ENCODE data around the gene APAF1. TPM values are rescaled to one million over a fixed set of nuclear protein-coding genes. Genes with fewer than 3 reads are reported as not detected.
"Not testable (repeated sequence)": the region's sequence is repeated elsewhere in the genome, so short reads cannot be mapped to it uniquely, and the experiment has no call there.

APAF1 gene, protein sequence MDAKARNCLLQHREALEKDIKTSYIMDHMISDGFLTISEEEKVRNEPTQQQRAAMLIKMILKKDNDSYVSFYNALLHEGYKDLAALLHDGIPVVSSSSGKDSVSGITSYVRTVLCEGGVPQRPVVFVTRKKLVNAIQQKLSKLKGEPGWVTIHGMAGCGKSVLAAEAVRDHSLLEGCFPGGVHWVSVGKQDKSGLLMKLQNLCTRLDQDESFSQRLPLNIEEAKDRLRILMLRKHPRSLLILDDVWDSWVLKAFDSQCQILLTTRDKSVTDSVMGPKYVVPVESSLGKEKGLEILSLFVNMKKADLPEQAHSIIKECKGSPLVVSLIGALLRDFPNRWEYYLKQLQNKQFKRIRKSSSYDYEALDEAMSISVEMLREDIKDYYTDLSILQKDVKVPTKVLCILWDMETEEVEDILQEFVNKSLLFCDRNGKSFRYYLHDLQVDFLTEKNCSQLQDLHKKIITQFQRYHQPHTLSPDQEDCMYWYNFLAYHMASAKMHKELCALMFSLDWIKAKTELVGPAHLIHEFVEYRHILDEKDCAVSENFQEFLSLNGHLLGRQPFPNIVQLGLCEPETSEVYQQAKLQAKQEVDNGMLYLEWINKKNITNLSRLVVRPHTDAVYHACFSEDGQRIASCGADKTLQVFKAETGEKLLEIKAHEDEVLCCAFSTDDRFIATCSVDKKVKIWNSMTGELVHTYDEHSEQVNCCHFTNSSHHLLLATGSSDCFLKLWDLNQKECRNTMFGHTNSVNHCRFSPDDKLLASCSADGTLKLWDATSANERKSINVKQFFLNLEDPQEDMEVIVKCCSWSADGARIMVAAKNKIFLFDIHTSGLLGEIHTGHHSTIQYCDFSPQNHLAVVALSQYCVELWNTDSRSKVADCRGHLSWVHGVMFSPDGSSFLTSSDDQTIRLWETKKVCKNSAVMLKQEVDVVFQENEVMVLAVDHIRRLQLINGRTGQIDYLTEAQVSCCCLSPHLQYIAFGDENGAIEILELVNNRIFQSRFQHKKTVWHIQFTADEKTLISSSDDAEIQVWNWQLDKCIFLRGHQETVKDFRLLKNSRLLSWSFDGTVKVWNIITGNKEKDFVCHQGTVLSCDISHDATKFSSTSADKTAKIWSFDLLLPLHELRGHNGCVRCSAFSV (N-terminal part only)
- 46.2 TPM for polyA plus RNA-seq (ENCODE audit: insufficient read length)
- long read RNA-seq, donor 1, full-length matches to known transcripts, result 1 of 1 reads
- long read RNA-seq, donor 1, partial matches to known transcripts, result 0 of 1 reads
- long read RNA-seq, donor 1, other reads (novel, unspliced or antisense), result 0 of 1 reads
- long read RNA-seq, donor 2, full-length matches to known transcripts, result 3 of 8 reads
- long read RNA-seq, donor 2, partial matches to known transcripts, result 5 of 8 reads
- long read RNA-seq, donor 2, other reads (novel, unspliced or antisense), result 0 of 8 reads
- long read RNA-seq, donor 3, result 0 reads
- long read RNA-seq, donor 4, result 0 reads
- long read RNA-seq, donor 5, full-length matches to known transcripts, result 1 of 1 reads
- long read RNA-seq, donor 5, partial matches to known transcripts, result 0 of 1 reads
- long read RNA-seq, donor 5, other reads (novel, unspliced or antisense), result 0 of 1 reads
- long read RNA-seq, donor 6, partial matches to known transcripts, result 0 of 1 reads
- long read RNA-seq, donor 6, other reads (novel, unspliced or antisense), result 0 of 1 reads
- long read RNA-seq, donor 7, result 0 reads
- long read RNA-seq, donor 8, result 0 reads

DNA sequence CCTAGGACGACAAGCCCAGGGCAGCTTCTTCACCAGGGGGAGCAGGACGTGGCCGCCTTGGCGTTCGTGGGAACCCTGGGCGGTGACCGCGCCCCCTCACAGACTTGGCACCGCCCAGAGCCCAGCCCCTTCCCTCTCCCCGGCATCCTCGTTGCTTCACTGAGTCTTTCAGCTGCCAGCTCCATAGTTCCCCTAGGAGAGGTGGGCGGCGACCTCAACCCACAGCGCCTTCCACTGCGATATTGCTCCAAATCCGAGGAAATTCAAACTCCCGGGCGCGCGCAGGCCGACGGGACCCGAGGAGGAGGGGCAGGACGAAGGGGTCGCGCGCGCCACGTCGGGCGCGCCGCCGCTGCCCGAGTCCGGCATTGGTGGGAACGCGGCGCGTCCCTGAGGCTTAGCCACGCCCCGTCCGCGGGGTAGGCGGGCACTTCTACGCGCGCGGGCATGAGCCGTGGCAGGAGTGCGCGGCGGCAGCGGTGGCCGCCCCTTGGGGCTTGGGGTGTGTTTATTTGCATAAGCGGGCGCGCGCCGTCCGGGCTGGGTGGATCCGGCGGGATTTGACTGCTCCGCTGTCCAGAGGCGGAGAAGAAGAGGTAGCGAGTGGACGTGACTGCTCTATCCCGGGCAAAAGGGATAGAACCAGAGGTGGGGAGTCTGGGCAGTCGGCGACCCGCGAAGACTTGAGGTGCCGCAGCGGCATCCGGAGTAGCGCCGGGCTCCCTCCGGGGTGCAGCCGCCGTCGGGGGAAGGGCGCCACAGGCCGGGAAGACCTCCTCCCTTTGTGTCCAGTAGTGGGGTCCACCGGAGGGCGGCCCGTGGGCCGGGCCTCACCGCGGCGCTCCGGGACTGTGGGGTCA lies at the start of gene APAF1, which contains the start of gene IKBIP:
APAF1 (plus strand) TSS at position 579 of the 860 bp plus-strand sequence. CDS start 3,070 bp downstream, outside the sequence.
IKBIP (minus strand) TSS at position 77 of the 860 bp plus-strand sequence. CDS start 87 bp downstream, outside the sequence.
- peak; percentile 96 for DNase-seq

DNA sequence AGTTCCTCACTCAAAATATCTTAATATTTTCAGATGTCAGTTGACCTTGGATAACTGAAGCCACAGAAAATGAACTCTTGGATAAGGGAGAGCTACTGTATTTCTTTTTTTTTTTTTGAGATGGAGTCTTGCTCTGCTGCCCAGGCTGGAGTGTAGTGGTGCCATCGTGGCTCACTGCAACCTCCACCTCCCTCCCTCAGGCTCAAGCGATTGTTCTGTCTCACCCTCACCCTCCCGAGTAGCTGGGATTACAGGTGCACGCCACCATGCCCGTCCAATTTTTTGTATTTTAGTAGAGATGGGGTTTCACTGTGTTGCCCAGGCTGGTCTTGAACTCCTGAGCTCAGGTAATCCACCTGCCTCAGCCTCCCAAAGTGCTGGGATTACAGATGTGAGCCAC lies 47.8 kb upstream of the APAF1 start:
- DNase-seq, result not testable (repeated sequence)

DNA sequence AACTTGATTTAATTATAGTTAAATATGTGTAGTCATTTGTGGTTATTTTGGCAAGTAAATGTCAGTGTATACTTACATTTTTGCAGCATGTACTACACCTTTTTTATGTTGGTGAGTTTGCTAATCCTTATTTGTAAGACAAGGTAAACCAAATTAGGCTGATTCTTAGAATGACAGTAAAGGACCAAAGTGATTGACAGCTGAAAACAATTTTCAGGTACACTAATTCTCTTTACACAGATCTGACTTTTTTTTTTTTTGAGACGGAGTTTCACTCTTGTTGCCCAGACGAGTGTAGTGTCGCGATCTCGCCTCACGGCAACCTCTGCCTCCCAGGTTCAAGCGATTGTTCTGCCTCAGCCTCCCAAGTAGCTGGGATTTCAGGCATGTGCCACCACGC lies 43.2 kb upstream of the APAF1 start:
- DNase-seq, result no peak

DNA sequence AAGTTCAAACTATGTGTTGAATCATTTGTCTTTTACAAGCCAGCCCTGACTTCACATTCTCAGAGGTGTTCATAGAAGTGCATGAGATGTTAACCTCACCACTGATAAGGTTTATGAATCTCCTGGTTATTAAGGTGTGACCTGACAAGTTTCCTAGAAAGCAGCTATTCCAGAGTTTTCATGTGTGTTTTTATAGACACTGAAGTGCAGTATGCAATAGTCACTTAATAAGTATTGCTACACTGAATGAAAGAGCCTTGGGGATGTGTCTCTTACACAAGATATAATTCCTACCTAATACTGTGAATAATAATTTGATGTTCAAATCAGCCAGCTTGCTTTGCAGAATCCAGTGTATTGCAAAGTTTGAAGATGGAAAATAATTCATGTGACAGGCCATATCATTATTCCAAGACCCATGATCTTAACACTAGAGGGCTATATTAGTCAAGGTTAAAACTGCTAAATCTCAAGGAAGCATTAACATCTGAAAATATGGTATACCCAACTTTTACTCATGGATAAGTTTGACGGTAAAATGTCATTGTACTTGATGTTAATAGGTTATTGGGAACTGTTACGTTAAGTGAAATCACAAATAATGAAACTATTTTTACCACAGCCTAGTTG lies 38.6 kb upstream of the APAF1 start:
- DNase-seq, result no peak

DNA sequence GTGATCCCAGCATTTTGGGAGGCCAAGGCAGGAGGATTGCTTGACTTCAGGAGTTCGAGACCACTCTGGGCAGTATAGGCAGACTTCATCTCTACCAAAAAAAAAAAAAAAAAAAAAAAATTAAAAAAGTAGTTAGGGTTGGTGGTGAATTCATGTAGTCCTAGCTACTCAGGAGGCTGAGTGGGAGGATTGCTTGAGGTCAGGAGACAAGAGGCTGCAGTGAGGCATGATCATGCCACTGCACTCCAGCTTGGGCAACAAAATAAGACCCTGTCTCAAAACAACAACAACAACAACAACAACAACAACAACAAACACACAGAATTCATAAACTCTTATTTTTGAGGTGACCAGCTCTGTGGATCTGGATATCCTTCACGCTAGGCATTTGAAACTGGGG lies 34.5 kb upstream of the APAF1 start:
- no peak for DNase-seq

DNA sequence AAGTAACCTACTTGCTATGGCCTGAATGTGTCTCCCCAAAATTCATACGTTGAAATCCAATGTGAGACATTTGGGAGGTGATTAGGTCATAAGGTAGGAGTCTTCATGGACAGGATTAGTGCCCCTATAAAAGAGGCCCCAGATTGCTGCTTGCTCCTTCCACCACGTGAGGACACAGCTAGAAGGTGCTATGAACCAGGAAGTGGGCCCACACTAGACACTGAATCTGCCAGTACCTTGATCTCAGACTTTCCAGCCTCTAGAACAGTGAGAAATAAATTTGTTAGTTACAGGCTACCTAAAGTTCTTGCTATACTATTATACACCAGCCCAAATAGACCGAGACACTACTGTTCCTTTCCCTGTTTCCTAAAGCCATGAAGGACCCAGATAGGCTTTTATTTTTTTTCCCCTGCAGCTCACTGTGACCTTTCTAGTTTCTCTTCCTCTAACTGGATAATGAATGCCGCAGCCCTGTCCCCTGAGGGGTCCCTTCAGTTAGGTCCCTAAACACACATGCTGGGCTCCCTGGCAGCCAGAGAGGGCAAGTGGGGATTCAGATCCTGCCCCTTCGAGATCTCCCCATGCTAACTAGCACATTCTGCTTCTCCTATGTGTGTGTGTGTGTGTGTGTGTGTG lies 32.3 kb upstream of the APAF1 start:
- DNase-seq, result no peak

DNA sequence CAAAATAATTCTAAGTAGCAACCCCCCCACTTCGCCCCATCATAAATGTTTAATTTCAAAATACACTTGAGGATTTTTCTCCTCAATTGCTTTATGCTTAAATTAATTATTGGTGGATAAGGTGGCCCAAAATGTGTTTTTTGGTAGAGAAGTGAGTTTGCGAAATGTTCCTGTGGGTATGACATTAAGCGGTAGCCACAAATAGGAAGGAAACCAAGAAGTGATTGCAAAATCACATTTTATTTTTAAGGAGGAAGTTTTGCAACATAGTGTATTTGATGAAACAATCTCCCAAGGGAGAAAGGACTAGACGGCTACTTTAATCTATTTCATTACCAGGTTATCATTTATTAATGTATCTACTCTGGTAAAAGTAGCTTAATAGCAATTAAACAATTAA lies 26.1 kb upstream of the APAF1 start:
- DNase-seq, result no peak

DNA sequence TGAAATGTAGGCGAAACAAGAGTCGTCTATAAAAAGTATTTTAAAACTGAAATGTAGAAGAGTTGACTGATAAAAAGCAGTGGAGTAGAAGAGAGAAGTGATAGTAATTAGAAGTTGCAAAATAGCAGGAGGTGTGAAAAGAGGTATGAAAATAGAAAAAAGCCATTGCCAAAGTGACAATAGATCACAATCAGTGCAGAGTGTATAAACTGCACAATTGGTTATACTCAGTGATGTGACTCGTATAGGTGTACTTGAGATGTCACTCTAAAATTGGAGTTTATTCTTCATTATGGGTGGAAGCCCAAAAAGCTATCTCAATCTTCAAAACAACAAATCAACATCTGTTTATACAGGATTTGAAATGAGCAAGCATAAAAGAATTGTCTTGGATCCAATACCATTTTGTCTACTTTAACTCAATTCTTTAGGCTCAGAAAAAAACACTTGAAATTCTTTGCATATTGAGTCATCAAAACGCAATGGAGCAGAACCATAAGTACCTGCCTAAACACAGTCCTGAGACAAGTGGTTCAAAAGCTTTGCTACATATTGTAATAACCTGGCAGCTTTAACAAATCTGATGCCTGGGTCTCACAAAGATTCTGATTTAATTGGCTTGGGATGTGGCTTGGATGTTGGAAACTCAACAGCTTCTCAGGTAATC lies 9.3 kb upstream of the APAF1 start:
- DNase-seq, result peak; percentile 35

DNA sequence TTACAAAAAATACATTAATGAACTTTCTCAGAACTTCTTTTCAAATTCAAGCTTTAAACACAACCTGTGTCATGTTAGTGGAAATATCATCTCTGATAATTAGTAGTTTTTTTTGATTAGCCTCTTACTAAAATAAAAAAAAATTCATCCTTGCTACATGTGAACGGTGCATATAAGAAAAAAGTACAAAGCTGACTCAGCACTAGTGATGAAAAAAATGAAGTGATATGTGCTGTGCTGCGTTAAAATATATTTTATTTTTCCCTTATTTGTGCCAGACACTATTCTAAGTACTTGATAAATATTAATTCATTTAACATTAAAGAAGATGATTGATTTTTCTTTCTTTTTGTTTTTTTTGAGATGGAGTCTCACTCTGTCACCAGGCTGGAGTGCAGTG lies 8.0 kb upstream of the APAF1 start:
- DNase-seq, result no peak

DNA sequence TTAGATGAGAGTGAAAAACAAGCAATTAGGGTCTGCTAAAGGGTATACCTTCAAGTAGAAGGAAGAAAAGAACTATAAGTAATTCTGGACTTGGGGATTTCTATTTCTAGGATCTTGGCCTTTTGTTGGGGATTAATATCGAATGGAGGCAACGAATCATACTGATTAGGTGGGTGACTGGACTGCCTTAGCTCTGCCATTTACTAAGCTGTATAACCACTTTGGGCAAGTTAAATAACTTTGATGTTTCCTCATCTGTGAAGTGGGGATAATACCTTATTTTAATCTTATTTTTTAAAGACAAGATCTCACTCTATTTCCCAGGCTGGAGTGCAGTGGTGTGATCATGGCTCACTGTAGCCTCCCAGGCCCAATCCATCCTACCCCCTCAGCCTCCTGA lies 7.1 kb upstream of the APAF1 start:
- DNase-seq, result no peak

DNA sequence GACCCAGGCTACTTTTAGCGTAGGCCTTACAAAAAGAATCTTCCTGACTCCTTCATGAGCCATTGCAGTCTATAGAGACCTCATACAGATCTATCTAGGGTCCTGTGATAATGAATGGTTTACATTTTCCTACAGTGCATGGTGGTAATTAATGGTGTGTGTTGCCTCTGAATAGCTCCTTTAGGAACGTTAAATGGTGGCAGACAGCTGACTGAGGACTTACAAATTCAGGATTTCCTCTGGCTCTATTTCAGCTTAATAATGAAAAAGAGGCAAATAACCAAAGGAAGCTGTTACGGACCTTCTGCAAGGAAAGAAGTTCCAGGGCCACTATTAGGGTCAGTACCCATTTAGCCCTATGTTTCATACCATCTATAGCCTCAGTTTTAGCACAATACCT lies 5.6 kb upstream of the APAF1 start:
- no peak for DNase-seq

DNA sequence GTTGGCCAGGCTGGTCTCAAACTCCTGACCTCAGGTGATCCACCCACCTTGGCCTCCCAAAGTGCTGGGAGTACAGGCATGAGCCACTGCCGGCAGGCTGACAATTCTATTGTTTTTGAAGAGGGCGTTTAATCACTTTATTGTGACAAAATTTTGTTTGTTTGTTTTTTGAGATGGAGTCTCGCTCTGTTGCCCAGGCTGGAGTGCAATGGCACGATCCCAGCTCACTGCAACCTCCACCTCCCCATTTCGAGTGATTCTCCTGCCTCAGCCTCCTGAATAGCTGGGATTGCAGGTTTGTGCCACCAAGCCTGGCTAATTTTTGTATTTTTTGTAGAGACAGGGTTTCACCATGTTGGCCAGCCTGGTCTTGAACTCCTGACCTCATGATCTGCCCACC lies 2.3 kb upstream of the APAF1 start:
- DNase-seq, result not testable (repeated sequence)

DNA sequence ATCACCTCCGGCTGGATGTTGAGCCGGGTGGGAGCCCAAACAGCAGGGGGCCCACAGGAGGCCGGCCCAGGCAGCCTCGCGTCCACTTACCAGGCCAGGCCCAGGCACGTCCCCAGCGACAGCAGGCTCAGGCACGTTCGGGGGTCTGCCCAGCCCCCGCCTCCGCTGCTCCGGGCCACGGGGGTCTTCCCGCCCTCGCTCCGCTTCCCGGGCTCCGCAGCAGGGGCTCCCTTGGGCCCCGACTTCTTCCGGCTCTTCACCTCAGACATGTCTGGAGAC lies 718 bp upstream of the APAF1 start:
- DNase-seq, result no peak

DNA sequence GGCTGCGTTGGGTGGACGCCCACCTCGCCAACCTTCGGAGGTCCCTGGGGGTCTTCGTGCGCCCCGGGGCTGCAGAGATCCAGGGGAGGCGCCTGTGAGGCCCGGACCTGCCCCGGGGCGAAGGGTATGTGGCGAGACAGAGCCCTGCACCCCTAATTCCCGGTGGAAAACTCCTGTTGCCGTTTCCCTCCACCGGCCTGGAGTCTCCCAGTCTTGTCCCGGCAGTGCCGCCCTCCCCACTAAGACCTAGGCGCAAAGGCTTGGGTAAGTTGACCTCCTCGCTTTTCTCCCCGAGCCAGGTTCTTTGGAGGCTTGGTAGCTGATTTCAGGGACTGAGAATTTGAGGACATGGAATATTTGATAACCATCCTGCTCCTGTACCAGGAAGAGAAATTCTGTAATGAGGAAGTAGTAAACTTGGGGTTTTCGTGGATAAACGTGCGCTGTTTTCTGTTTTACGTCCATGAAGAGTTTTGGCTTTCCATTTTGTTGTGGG lies 530 bp downstream of the APAF1 start:
- peak; percentile 19 for DNase-seq

DNA sequence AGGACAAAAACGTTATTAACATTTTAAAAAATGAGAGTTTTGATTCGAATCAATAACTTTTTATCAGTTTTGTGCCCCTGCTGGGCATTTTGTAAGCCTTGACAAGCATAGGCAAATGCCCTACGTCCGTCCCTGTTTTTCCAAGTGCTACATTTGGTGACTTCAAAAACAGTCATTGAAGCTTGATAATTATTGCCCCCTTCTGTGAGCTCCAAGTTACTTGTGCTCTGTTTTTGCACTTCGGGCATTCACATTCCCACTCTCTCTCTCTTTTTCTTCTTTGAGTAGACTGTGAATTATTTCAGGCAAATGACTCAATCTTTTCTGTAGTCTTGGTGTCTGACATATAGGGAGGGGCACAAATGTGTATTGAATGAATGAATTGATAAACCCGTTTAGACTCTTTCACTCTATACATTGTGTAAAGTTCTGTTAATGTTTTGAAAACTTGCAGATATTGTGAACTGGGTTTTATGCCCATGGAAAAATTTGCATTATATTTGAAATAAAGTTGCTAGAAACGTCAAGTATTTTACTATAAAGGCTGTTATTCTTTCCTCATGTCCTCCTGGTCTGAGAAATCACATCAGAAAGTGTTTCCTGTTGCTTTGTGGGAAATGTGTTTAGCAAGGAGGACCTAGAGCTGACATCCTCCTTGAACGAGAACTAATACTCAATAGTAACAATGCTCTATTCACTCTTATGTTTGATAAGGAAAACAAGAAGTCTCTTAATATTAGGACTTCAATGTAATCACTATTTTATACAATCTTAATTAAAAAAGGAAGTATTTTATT lies 1.4 kb downstream of the APAF1 start:
- DNase-seq, result peak; percentile 19

DNA sequence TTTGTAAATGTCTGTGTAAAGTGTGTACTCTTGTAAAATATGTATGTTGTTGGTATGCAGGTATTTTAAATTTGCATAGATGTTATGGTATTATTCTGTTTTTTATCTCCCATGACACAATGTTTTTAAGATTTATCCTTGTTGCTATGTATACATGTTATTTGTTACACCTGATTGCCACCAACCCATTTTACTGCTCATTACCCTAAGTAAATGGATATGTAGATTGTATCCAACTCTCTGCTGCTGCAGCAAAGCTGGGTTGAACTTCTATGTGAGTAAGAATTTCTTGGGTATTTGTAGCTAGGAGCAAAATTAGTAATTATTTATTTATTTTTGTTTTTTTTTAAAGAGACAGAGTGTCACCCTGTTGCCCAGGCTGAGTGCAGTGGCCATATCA lies 6.2 kb downstream of the APAF1 start:
- DNase-seq, result no peak

DNA sequence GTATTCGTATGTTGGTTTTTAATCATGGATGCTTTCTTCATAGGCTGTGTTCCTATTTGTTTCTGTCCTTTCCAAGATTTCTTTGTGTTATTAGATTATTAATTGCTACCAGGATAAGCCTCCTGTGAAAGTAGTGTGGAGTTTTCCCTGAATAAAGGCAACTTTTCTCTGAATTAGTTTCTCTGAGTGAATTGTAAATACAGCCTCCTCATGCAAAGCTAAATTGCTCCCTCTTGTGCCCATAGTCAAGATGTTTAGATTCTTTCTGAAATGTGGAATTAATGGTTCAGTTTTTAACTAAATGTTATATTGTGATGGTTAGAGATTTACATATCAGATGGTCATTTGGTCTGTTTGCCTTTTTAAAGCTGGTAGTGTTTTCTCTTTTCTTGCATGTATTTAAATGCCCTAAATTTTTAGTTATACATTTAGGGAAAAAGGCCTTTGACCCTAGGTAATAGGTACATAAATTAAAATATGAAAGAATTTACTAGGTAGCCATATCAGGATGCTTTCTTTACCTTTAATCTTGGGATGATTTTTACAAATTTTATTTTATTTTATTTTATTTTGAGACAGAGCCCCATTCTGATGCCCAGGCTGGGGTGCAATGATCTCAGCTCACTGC lies 8.9 kb downstream of the APAF1 start:
- DNase-seq, result peak; percentile 50
